Activated CD4-positive, alpha-beta memory T cell treated with anti-CD3 and anti-CD28 coated beads, Interleukin-2, amount 10 ng/mL, durations not matched to agents 7 days and 5 days (primary cell): ENCODE data around the gene ZIC4. TPM values are rescaled to one million over a fixed set of nuclear protein-coding genes. Genes with fewer than 3 reads are reported as not detected.

ENCODE experiments used
- CTCF ChIA-PET: fragments of 350-600 bp; sonication (Branson Sonifier 250); formaldehyde crosslinking; loops from one replicate; lab custom pipeline; 2021; ENCODE audit warnings: antibody characterized with exemption, inconsistent platforms; lab: Charles Lee
- POLR2A ChIA-PET: fragments of 350-600 bp; sonication (Branson Sonifier 250); formaldehyde crosslinking; loops from one replicate; lab custom pipeline; 2021; ENCODE audit warnings: antibody characterized with exemption; lab: Charles Lee
- DNase-seq: peaks from one replicate; pipeline ENCODE4 v3.0.0-alpha.2; 2020
- H3K27ac Mint-ChIP-seq: one replicate; pipeline ENCODE4 v1.8.0; 2021; ENCODE audit warnings: mild to moderate bottlenecking, mixed read lengths
- H3K27me3 Mint-ChIP-seq: one replicate; pipeline ENCODE4 v1.8.0; 2021; ENCODE audit warnings: mixed read lengths
- H3K36me3 Mint-ChIP-seq: one replicate; pipeline ENCODE4 v1.8.0; 2021; ENCODE audit warnings: low read depth, mixed read lengths
- H3K4me1 Mint-ChIP-seq: one replicate; pipeline ENCODE4 v1.8.0; 2021; ENCODE audit warnings: mixed read lengths
- H3K4me3 Mint-ChIP-seq: one replicate; pipeline ENCODE4 v1.8.0; 2021; ENCODE audit warnings: mild to moderate bottlenecking, mixed read lengths
- H3K9me3 Mint-ChIP-seq: one replicate; pipeline ENCODE4 v1.8.0; 2021; ENCODE audit warnings: mixed read lengths
- total RNA-seq, 2 experiments: library from RNA; stranded (reverse); gene quantifications; one replicate each; pipeline ENCODE4 v1.2.3, GENCODE V29; 2021

Gene ZIC4
- total RNA-seq, 2 experiments from 2014 or later: not detected

- ChIA-PET POLR2A (no interaction called here), CTCF (no interaction called here)
- H3K4me3 Mint-ChIP-seq: no peak overlapping the region
- H3K27me3 Mint-ChIP-seq: peaks cover 55% of the 10 kb centered on the region
- H3K9me3 Mint-ChIP-seq: no peaks in the 10 kb centered on the region
- no peak for DNase-seq
- no peaks in the 10 kb centered on the region for H3K4me1 Mint-ChIP-seq
- H3K27ac Mint-ChIP-seq: no peak overlapping the region
- H3K36me3 Mint-ChIP-seq: no peaks in the 10 kb centered on the region
Observed at GRCh38 chr3:147422601-147423536, 16.5 kb upstream of the ZIC4 start.

- POLR2A ChIA-PET: no interaction called here
- Mint-ChIP-seq H3K36me3 (no peaks in the 10 kb centered on the region), H3K4me3 (no peak overlapping the region), H3K27ac (no peak overlapping the region), H3K27me3 (peaks cover 59% of the 10 kb centered on the region), H3K4me1 (no peaks in the 10 kb centered on the region), H3K9me3 (no peaks in the 10 kb centered on the region)
- DNase-seq: no peak
- CTCF ChIA-PET: no interaction called here
Observed at GRCh38 chr3:147422196-147422595, 15.9 kb upstream of the ZIC4 start.

DNA sequence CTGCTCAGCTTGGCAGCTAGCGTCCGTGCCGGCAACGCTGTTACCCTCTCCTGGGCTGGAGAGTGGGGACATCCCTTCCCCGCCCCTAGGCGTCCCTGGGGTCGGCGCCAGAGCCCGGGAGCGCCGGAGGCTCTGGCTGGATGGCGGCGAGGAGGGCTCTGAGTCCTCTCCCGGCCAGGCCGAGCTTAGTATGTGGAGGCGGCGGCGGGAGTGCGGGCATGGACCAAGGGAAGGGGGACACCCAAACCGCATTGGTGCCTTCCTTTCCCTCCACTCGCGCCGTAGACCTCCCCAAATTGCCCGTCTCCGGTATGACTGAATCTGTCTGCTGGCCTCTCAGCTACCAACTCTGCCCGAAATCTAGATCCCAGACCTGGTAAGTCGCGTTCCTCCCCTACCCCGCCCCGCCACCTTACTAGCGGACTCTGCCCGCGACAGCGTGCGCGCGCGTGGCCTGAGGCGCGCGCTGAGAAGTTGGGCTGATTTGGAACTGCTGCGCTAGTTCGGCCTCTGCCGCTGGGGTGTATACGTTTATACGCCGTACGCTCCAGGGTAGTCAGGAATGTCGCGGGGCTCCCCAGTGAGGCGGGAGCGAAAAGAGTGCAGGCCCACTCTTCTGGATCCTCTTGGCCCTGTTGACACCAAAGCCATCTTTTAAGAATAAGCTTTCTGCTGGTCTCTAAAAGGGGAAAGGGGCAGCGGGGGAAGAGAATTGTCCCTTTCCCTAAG, 15.0 kb upstream of the ZIC4 start:
- Mint-ChIP-seq H3K27me3 (peaks cover 61% of the 10 kb centered on the region), H3K27ac (no peak overlapping the region)
- CTCF ChIA-PET: no interaction called here

DNA sequence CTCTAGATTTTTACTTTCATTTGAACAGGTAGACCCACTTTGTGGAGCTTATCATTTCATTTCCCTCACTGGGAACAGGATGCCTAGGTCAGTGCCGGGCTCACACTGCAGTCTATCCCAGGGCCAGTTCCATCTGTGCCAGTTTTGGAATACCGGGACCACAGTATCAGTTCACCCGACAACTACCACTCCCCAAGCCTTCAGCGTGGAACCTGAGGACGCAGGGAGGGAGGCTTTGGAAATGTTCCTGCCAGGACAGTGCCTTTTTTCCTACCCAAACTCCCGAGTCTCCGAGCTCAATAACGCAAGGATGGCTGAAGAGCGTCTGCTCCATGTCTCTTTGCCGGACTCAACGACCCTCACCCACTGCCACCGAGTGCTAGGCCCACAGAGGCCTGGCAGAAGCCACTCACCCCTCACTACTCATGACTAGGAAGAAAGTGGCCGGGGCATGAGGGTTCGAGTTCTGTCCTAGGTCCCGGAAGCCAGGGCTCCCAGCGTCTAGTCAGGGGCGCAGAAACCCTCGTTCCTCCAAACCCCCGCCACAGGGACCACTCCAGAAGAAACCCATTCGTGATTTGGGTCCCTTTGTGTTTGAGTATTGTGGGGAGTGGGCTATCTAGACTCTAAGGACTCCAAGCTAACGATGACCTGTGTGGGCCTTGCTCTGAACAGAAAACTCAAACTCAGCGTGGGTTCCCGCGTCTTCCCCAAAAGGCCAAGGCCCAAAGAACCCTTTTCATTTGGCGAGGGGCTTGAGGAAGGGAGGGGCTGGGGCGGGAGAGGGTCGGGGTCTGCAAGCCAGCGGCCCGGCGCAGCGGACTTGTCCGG, 14.2 kb upstream of the ZIC4 start:
- Mint-ChIP-seq H3K4me1 (no peaks in the 10 kb centered on the region), H3K27ac (no peak overlapping the region), H3K4me3 (no peak overlapping the region), H3K27me3 (peaks cover 63% of the 10 kb centered on the region), H3K9me3 (no peaks in the 10 kb centered on the region), H3K36me3 (no peaks in the 10 kb centered on the region)
- ChIA-PET CTCF (no interaction called here), POLR2A (no interaction called here)
- DNase-seq: no peak

More for the DNA sequence above, 15.0 kb upstream of the ZIC4 start:
- POLR2A ChIA-PET: no interaction called here
- Mint-ChIP-seq H3K36me3 (no peaks in the 10 kb centered on the region), H3K4me1 (no peaks in the 10 kb centered on the region), H3K4me3 (no peak overlapping the region), H3K9me3 (no peaks in the 10 kb centered on the region)
- no peak for DNase-seq

GRCh38 chr3:147419781-147420224, 13.5 kb upstream of the ZIC4 start:
- POLR2A ChIA-PET: no interaction called here
- CTCF ChIA-PET: no interaction called here
- no peaks in the 10 kb centered on the region for H3K4me1 Mint-ChIP-seq

GRCh38 chr3:147418808-147419701, 12.7 kb upstream of the ZIC4 start:
- no peaks in the 10 kb centered on the region for H3K36me3 Mint-ChIP-seq
- no peak overlapping the region for H3K4me3 Mint-ChIP-seq
- no peak for DNase-seq
- no peak overlapping the region for H3K27ac Mint-ChIP-seq
- ChIA-PET POLR2A (no interaction called here), CTCF (no interaction called here)
- no peaks in the 10 kb centered on the region for H3K9me3 Mint-ChIP-seq
- no peaks in the 10 kb centered on the region for H3K4me1 Mint-ChIP-seq
- H3K27me3 Mint-ChIP-seq: peaks cover 72% of the 10 kb centered on the region

More at GRCh38 chr3:147419781-147420224, 13.5 kb upstream of the ZIC4 start:
- Mint-ChIP-seq H3K27ac (no peak overlapping the region), H3K4me3 (no peak overlapping the region), H3K36me3 (no peaks in the 10 kb centered on the region), H3K27me3 (peaks cover 68% of the 10 kb centered on the region), H3K9me3 (no peaks in the 10 kb centered on the region)
- DNase-seq: no peak

DNA sequence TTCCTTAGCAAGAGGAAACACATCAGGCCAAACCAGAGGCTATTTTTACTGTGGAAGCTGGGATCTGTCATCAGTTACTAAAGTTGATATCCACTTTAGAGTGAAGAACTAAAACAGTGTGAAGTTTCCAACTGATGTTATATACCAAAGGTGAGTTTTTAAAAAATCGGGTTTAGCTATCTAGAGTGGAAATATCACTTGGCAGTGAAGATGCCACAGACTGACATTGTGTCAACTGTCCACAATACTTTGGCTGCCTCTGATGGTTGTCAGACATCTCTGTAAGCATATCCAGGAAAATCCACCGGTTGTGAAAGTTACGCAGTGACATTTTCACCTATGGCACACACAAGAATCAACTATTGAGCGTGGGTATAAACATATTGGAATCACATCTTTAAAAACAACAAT, 12.0 kb upstream of the ZIC4 start:
- H3K36me3 Mint-ChIP-seq: peaks cover 1% of the 10 kb centered on the region
- ChIA-PET CTCF (no interaction called here), POLR2A (no interaction called here)
- peaks cover 2% of the 10 kb centered on the region for H3K4me1 Mint-ChIP-seq
- H3K9me3 Mint-ChIP-seq: no peaks in the 10 kb centered on the region
- no peak for DNase-seq
- no peak overlapping the region for H3K4me3 Mint-ChIP-seq
- peaks cover 70% of the 10 kb centered on the region for H3K27me3 Mint-ChIP-seq
- no peak overlapping the region for H3K27ac Mint-ChIP-seq

- Mint-ChIP-seq H3K27me3 (peaks cover 70% of the 10 kb centered on the region), H3K9me3 (no peaks in the 10 kb centered on the region), H3K4me1 (peaks cover 5% of the 10 kb centered on the region), H3K36me3 (peaks cover 5% of the 10 kb centered on the region), H3K27ac (no peak overlapping the region), H3K4me3 (no peak overlapping the region)
- CTCF ChIA-PET: no interaction called here
- DNase-seq: no peak
- POLR2A ChIA-PET: no interaction called here
Observed at GRCh38 chr3:147417551-147418295, 11.4 kb upstream of the ZIC4 start.

DNA sequence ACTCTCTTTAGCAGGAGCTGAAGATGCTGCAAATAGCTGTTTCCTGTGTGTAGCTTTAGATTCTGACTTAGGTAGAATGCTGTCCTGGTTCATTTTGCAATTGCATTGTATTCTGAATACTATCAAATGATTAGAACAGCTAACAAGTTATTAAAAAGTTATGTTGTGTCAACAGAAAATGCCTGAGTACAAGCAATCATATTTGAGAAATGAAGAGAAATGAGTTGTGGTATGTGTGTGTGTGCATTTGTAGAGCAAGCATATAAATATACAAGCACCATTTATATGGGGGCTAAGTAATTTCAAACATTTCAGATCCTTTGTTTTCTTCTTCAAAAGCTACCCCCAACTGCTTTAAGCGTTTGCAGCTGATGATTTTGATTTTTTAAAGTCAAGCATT, 10.6 kb upstream of the ZIC4 start:
- POLR2A ChIA-PET: no interaction called here
- Mint-ChIP-seq H3K4me1 (peaks cover 9% of the 10 kb centered on the region), H3K27ac (no peak overlapping the region), H3K4me3 (no peak overlapping the region), H3K9me3 (no peaks in the 10 kb centered on the region), H3K27me3 (peaks cover 68% of the 10 kb centered on the region), H3K36me3 (peaks cover 5% of the 10 kb centered on the region)
- CTCF ChIA-PET: no interaction called here
- DNase-seq: no peak

GRCh38 chr3:147415874-147416273, 9.5 kb upstream of the ZIC4 start:
- peaks cover 72% of the 10 kb centered on the region for H3K27me3 Mint-ChIP-seq
- H3K4me3 Mint-ChIP-seq: no peak overlapping the region
- no peak overlapping the region for H3K27ac Mint-ChIP-seq
- POLR2A ChIA-PET: no interaction called here
- peaks cover 2% of the 10 kb centered on the region for H3K9me3 Mint-ChIP-seq
- peaks cover 19% of the 10 kb centered on the region for H3K4me1 Mint-ChIP-seq
- peaks cover 15% of the 10 kb centered on the region for H3K36me3 Mint-ChIP-seq
- DNase-seq: no peak
- CTCF ChIA-PET: no interaction called here

DNA sequence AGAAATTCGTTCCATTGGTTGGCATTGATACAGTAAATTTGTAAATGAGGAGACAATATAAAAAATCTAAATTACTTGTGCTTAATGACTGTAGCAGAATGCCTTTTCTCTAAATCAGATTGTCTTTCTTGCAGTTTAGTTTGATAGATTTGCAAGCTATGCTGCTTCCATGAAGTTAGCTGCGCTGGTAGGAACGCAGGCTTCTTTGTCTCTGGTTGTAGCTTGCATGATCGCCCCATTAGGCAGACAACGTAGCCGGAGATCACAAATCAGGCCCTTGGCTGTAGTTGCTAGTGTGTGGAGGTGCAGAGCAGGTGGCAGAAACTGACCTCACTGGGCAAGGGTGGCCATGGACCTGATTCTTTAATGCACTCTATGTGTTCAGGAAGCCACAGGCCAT, 8.9 kb upstream of the ZIC4 start:
- H3K9me3 Mint-ChIP-seq: peaks cover 2% of the 10 kb centered on the region
- no peak for DNase-seq
- ChIA-PET CTCF (no interaction called here), POLR2A (no interaction called here)
- H3K36me3 Mint-ChIP-seq: peaks cover 17% of the 10 kb centered on the region
- H3K4me1 Mint-ChIP-seq: peaks cover 21% of the 10 kb centered on the region
- no peak overlapping the region for H3K27ac Mint-ChIP-seq
- H3K27me3 Mint-ChIP-seq: peaks cover 73% of the 10 kb centered on the region
- no peak overlapping the region for H3K4me3 Mint-ChIP-seq
